CD4-positive, CD25-positive, alpha-beta regulatory T cell (primary cell): ENCODE measurements around the gene FHAD1. TPM values are rescaled to one million over a fixed set of nuclear protein-coding genes. Genes with fewer than 3 reads are reported as not detected.

Source experiments
- ATAC-seq, 2 donors: fragments of 150-1000 bp; cut with Tn5 transposase; one replicate each; pipeline ENCODE4 v1.10.0; 2021; ENCODE audit warnings: low read depth in 2 of 2, moderate number of reproducible peaks in 2 of 2, moderate library complexity in 1 of 2
- DNase-seq, 3 donors: peaks; one replicate each; pipeline versions ENCODE4 v3.0.0 to v3.0.0-alpha.2; 2012 to 2022; ENCODE audit warnings: mixed read lengths in 1 of 3
- H3K27ac ChIP-seq: one replicate; pipeline ENCODE4 v1.7.0; 2013; ENCODE audit warnings: mild to moderate bottlenecking, low read length; ENCODE audit not compliant: insufficient read depth, poor library complexity, severe bottlenecking
- H3K27me3 ChIP-seq: one replicate; pipeline ENCODE4 v1.7.0; 2013; ENCODE audit warnings: low read length; ENCODE audit not compliant: control insufficient read depth, insufficient read depth
- H3K36me3 ChIP-seq: one replicate; pipeline ENCODE4 v1.7.0; 2013; ENCODE audit warnings: mild to moderate bottlenecking, low read length, moderate library complexity; ENCODE audit not compliant: control insufficient read depth, insufficient read depth
- H3K4me1 ChIP-seq: 2 replicates; pipeline ENCODE4 v1.7.0; 2013; ENCODE audit warnings: mild to moderate bottlenecking, low read length; ENCODE audit not compliant: insufficient read depth, control insufficient read depth, poor library complexity, severe bottlenecking
- H3K4me3 ChIP-seq: one replicate; pipeline ENCODE4 v1.7.0; 2013; ENCODE audit warnings: low read depth, mild to moderate bottlenecking, low read length, moderate library complexity
- H3K9me3 ChIP-seq, 2 experiments: 1 replicate in 1 of 2; 2 replicates in 1 of 2; pipeline ENCODE4 v1.7.0; 2013; ENCODE audit warnings: low read length in 2 of 2, mild to moderate bottlenecking in 1 of 2, moderate library complexity in 1 of 2; ENCODE audit not compliant: control insufficient read depth in 2 of 2
- H3K27ac Mint-ChIP-seq, 3 donors: one replicate each; pipeline ENCODE4 v1.8.0; 2020 to 2022; ENCODE audit warnings: mild to moderate bottlenecking in 3 of 3, mixed read lengths in 3 of 3, moderate library complexity in 2 of 3
- H3K27me3 Mint-ChIP-seq: one replicate; pipeline ENCODE4 v1.8.0; 2022; ENCODE audit warnings: mild to moderate bottlenecking, mixed read lengths
- H3K36me3 Mint-ChIP-seq: one replicate; pipeline ENCODE4 v1.8.0; 2020; ENCODE audit warnings: mixed read lengths
- H3K4me1 Mint-ChIP-seq, 4 donors: one replicate each; pipeline ENCODE4 v1.8.0; 2020 to 2022; ENCODE audit warnings: mixed read lengths in 4 of 4, mild to moderate bottlenecking in 1 of 4
- H3K4me3 Mint-ChIP-seq, 4 donors: one replicate each; pipeline ENCODE4 v1.8.0; 2020 to 2022; ENCODE audit warnings: mild to moderate bottlenecking in 4 of 4, mixed read lengths in 4 of 4, moderate library complexity in 3 of 4
- H3K9me3 Mint-ChIP-seq, 7 donors: one replicate each; pipeline ENCODE4 v1.8.0; 2020 to 2022; ENCODE audit warnings: mixed read lengths in 7 of 7, mild to moderate bottlenecking in 3 of 7, moderate library complexity in 2 of 7
- polyA plus RNA-seq, 4 donors: library from polyadenylated mRNA; unstranded; fragments of 300-500 nt; fragmentation: Illumina TruSeq; gene quantifications; one replicate each; pipeline ENCODE4 v1.2.3, GENCODE V29; 2021
- total RNA-seq: library from RNA; stranded (reverse); gene quantifications from one replicate; pipeline ENCODE4 v1.2.3, GENCODE V29; 2022

The FHAD1 gene
- total and polyA plus RNA-seq, 5 donors from 2014 or later, result not detected

DNA sequence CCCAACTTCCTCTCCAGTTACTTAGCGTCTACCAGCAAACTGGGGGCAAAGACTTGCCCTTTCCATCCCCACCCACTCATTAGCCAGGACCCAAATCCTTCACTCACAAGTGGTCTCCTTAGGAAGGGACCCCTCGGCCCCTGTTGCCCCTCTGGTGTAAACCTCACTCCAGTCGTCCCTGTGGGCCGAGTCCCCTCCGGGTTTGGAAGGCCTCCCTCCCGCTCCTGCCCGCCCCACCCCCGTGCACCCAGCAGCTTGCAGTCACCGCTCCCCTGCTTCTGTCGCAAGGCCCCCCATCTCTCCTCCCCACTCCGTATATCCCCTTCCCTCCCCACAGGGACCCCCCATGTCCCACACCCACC is 163.8 kb downstream of the FHAD1 start:
- Mint-ChIP-seq H3K27ac (peak overlapping the region; percentile 74 to 95 (median 86)), H3K4me3 (peak overlapping the region; percentile 92 to 96 (median 94)), H3K4me1 (peaks cover 0 to 59% (median 30%) of the 10 kb centered on the region in 4 donors), H3K36me3 (peaks cover 12% of the 10 kb centered on the region), H3K9me3 (no peaks in the 10 kb centered on the region), H3K27me3 (peaks cover 17% of the 10 kb centered on the region)
- DNase-seq (no peak), ATAC-seq (no peak)
- Histone ChIP-seq H3K4me1 (peaks cover 50% of the 10 kb centered on the region), H3K27me3 (no peaks in the 10 kb centered on the region), H3K27ac (peak overlapping the region; percentile 77), H3K36me3 (peaks cover 10% of the 10 kb centered on the region), H3K4me3 (peak overlapping the region; percentile 86), H3K9me3 (no peaks in the 10 kb centered on the region)

DNA sequence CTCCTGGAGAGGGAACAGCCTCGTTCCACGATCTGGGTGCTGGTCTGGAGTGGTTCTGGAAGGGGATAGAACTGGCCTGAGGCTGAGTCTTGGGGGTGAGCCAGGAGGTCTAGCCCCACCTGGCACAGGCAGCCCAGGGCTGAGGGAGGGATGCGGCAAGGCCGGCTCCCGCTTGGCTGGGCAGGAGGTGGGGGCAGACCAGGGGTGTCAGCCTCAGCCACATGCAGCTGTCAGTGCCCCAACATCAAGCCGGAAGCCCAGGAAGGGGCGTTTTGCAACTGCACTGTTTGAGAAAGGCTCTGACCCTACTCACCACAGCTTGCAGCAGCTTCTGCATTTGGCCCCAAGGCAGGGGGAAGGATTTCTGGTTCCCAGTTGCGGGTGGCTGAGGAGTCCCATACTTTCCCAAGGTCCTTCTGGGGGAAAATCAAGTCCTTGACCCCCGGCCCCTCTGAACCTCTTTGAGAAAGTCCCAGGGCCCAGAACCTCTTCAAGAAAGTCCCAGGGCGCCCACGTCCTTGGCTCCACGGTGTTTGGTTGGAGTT is 164.6 kb downstream of the FHAD1 start:
- Mint-ChIP-seq H3K9me3 (no peaks in the 10 kb centered on the region), H3K27ac (peak overlapping the region; percentile 2 to 84 (median 84)), H3K4me3 (peak overlapping the region; percentile 92 to 96 (median 94)), H3K4me1 (peaks cover 7 to 67% (median 36%) of the 10 kb centered on the region in 4 donors), H3K36me3 (peaks cover 12% of the 10 kb centered on the region), H3K27me3 (peaks cover 11% of the 10 kb centered on the region)
- Histone ChIP-seq H3K36me3 (peaks cover 10% of the 10 kb centered on the region), H3K27ac (peak overlapping the region; percentile 77), H3K4me3 (peak overlapping the region; percentile 61), H3K9me3 (no peaks in the 10 kb centered on the region), H3K27me3 (no peaks in the 10 kb centered on the region), H3K4me1 (peaks cover 58% of the 10 kb centered on the region)
- ATAC-seq, result peak in 1 of 2 donors; percentile 21
- DNase-seq, result peak in 2 of 3 donors; percentile 40 to 67

DNA sequence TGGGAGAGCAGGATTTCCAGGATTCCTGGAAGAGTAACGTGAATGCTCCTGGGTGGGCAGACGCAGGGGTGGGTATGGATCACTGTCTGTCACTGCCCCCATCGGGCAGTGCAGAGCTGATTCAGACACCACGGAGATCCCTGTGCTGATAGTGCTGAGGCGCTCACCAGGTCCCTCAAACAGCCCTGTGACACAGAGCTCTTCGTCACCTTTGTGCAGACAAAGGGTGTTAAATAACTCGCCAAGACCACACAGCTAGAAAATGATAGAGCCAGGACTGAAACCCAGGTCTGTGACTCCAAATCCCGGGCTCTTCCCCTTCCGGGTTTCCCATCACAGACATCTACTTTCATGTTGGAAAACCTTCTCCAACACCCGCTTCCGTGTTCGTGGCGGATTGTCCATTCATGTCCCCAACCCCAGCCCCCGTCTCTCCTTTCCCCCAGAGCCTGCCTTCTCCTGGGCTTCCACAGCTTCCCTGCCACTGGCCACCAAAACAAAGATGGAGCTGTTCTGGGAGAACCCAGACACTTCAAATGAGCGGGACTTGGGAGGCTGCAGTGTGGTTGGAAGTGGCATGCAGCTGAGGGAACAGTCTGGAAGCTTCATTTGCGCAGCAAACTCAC is 165.3 kb downstream of the FHAD1 start:
- peaks cover 64% of the 10 kb centered on the region for H3K4me1 ChIP-seq
- H3K9me3 ChIP-seq, result no peaks in the 10 kb centered on the region
- peaks cover 12% of the 10 kb centered on the region for H3K36me3 Mint-ChIP-seq

DNA sequence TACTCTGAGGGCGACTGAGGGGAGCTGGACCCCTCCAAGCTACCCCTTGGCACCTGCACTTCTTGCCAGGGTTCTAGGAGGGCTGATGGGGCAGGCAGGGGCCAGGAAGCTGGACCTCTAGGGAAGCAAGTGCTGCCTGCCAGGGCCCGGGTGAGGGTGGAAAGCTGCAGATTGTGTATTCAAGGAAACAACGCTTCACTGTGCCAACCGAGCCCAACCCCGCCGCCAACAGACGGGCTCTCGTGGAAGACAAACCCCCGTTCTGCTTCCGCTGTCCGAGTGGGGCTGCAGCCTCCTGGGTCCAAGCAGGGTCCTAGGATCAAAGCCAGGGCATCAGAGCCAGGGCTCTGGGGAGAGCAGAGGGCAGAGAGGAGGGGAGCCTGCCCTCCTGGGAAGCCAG is 165.8 kb downstream of the FHAD1 start:
- H3K9me3 ChIP-seq, result no peaks in the 10 kb centered on the region
- Mint-ChIP-seq H3K27me3 (peaks cover 7% of the 10 kb centered on the region), H3K27ac (peak overlapping the region in 1 of 3 donors; percentile 84), H3K9me3 (no peaks in the 10 kb centered on the region), H3K4me1 (peaks cover 14 to 78% (median 46%) of the 10 kb centered on the region in 4 donors), H3K36me3 (peaks cover 12% of the 10 kb centered on the region), H3K4me3 (peak overlapping the region in 3 of 4 donors; percentile 92 to 95 (median 94))
- peaks cover 70% of the 10 kb centered on the region for H3K4me1 ChIP-seq
- H3K27me3 ChIP-seq, result no peaks in the 10 kb centered on the region
- DNase-seq (no peak), ATAC-seq (no peak)
- H3K27ac ChIP-seq, result peak overlapping the region; percentile 50
- no peak overlapping the region for H3K4me3 ChIP-seq
- peaks cover 10% of the 10 kb centered on the region for H3K36me3 ChIP-seq

More for the DNA sequence above, 165.3 kb downstream of the FHAD1 start:
- Mint-ChIP-seq H3K9me3 (no peaks in the 10 kb centered on the region), H3K4me1 (peaks cover 13 to 73% (median 41%) of the 10 kb centered on the region in 4 donors), H3K27me3 (peaks cover 7% of the 10 kb centered on the region), H3K27ac (peak overlapping the region; percentile 20 to 84 (median 84)), H3K4me3 (peak overlapping the region; percentile 92 to 96 (median 94))
- Histone ChIP-seq H3K4me3 (peak overlapping the region; percentile 61), H3K27me3 (no peaks in the 10 kb centered on the region), H3K36me3 (peaks cover 10% of the 10 kb centered on the region), H3K27ac (peak overlapping the region; percentile 77)
- peak in 1 of 2 donors; percentile 35 for ATAC-seq
- DNase-seq, result peak; percentile 15 to 31 (median 24)

DNA sequence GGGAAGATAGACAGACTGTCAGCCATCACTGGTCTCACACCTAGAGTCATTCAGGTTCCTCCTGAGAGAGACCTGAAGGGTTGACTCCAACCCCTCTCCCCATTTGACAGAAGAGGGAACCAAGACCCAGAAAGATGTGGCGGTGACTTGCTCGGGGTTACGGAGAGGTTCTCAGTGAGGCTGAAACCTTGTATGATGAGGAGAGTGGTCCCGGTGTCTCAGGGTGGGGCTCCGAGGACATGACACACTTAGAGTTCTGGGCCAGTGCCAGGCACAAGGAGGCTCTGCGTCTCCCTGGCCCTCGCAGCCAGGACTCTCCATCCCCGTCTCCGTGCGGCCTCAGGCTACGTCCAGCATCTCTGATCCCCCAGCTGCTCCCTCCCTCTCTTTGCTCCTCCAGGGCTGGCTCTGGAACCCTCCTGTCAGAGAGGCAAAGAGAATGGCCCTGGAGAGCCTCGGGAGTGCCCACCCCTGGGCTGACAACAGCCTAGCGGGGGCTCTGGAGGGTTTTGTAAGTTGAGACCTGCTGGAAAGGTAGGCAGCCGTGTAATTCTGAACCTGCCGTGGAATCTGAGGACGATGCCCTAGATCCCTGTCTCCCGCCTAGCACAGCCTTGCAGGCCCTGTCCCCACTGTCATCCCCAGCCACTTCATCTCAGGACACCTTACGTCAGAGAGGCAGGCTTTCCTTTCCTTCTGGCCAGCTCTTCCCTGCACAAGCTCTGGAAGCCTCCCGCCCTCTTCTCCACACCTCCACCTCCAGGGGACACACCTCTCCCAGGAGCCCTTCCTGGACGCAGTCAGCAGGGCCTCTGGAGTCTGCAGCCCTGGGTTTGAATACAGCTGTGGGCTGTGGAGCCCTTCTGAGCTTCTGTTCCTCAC is 166.8 kb downstream of the FHAD1 start:
- Mint-ChIP-seq H3K9me3 (no peaks in the 10 kb centered on the region), H3K36me3 (peaks cover 12% of the 10 kb centered on the region), H3K4me3 (peak overlapping the region in 3 of 4 donors; percentile 31 to 93 (median 67)), H3K27me3 (peaks cover 5% of the 10 kb centered on the region), H3K4me1 (peaks cover 14 to 83% (median 48%) of the 10 kb centered on the region in 4 donors), H3K27ac (peak overlapping the region in 2 of 3 donors; percentile 56 to 84)
- H3K36me3 ChIP-seq, result peaks cover 10% of the 10 kb centered on the region
- ATAC-seq, result no peak
- H3K27ac ChIP-seq, result peak overlapping the region; percentile 50
- no peaks in the 10 kb centered on the region for H3K27me3 ChIP-seq
- H3K4me1 ChIP-seq, result peaks cover 70% of the 10 kb centered on the region
- H3K4me3 ChIP-seq, result no peak overlapping the region
- DNase-seq, result no peak
- no peaks in the 10 kb centered on the region for H3K9me3 ChIP-seq

DNA sequence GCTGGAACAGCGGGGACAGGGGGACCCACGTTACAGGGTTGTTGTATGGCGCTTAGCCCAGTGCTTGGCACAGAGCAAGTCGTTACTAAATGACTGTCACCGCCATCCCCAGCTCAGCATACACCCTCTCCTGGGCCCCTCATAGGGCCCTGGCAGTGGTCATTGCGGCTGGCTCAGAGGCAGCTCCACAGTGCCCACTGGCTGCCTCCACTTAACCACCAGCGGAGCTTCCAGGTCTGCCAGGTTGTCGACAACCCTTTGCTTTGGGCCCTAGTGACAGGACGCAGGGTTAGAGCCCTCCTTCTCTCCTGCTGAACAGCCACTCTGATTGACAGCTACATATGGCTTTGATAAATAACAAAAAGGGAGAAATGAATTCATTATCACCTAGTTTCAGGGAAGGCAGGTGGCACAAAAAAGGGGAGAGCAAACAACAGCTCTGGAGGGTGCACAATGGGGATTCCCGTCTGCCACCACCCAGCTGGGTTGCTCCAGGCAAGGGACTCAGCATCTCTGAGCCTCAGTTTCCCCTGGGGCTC is 167.5 kb downstream of the FHAD1 start:
- H3K27me3 Mint-ChIP-seq, result no peaks in the 10 kb centered on the region
- Histone ChIP-seq H3K27me3 (no peaks in the 10 kb centered on the region), H3K27ac (no peak overlapping the region), H3K36me3 (peaks cover 10% of the 10 kb centered on the region), H3K4me3 (no peak overlapping the region), H3K9me3 (no peaks in the 10 kb centered on the region), H3K4me1 (peaks cover 69% of the 10 kb centered on the region)
- H3K27ac Mint-ChIP-seq, result peak overlapping the region in 2 of 3 donors; percentile 84 to 86
- no peak for ATAC-seq
- H3K4me1 Mint-ChIP-seq, result peaks cover 14 to 78% (median 46%) of the 10 kb centered on the region in 4 donors
- H3K36me3 Mint-ChIP-seq, result peaks cover 12% of the 10 kb centered on the region
- no peaks in the 10 kb centered on the region for H3K9me3 Mint-ChIP-seq
- no peak for DNase-seq
- peak overlapping the region in 2 of 4 donors; percentile 67 to 93 for H3K4me3 Mint-ChIP-seq
